ENCODE results near the gene ABCC5.

ABCC5 gene

GRCh38 chr3:184022323-184022722, 4.6 kb upstream of the ABCC5 start (continued):
- no peak for TF ChIP-seq KLF7 (tag by site-specific recombination; IDR thresholded peaks at IDR 0.05; ENCODE audit: borderline replicate concordance)
- TF ChIP-seq ZNF558 (tag by site-specific recombination; IDR thresholded peaks at IDR 0.05), result no peak
- TF ChIP-seq ELK4 (IDR thresholded peaks at IDR 0.05; ENCODE audit: borderline replicate concordance, low read depth, low read length), result no peak

- H3K4me1 ChIP-seq (ENCODE audit: control insufficient read depth, insufficient read depth, low read length), result no peaks in the 10 kb centered on the region
- peaks cover 0 to 8% of the 10 kb centered on the region in 2 experiments; a peak in 2 of 3 replicates for H3K36me3 ChIP-seq (ENCODE audit: control insufficient read depth in 2 of 2, insufficient read depth in 1 of 2, low read length in 2 of 2)
- no peaks in the 10 kb centered on the region for H3K9me3 ChIP-seq (ENCODE audit: control insufficient read depth, insufficient read depth, low read depth, low read length)
- peak overlapping the region; percentile 100 for H3K4me3 ChIP-seq (ENCODE audit: low read depth, low read length)
- CTCF ChIA-PET, result interaction anchor here (0.5 to 1.3 kb wide), 4 partner anchors 20 to 145 kb away, joined by 3 to 4 read pairs (median 3); no protein-coding TSS in a partner anchor
- TF ChIP-seq ZNF121 (tag by site-specific recombination; IDR thresholded peaks at IDR 0.05), result 0 out of 2 replicates have a peak, but pooled peaks have one; percentile 26
- TF ChIP-seq, protein P1, sequence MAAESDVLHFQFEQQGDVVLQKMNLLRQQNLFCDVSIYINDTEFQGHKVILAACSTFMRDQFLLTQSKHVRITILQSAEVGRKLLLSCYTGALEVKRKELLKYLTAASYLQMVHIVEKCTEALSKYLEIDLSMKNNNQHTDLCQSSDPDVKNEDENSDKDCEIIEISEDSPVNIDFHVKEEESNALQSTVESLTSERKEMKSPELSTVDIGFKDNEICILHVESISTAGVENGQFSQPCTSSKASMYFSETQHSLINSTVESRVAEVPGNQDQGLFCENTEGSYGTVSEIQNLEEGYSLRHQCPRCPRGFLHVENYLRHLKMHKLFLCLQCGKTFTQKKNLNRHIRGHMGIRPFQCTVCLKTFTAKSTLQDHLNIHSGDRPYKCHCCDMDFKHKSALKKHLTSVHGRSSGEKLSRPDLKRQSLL (tag by site-specific recombination; IDR thresholded peaks at IDR 0.05), result no peak
- POLR2A ChIA-PET, result interaction anchor here (0.9 to 1.5 kb wide), 9 partner anchors 11 to 158 kb away, joined by 3 to 9 read pairs (median 4); partner anchors contain the start of genes EIF2B5 and PARL
- H3K27ac ChIP-seq (ENCODE audit: extremely low read depth, low read depth, low read length), result no peak overlapping the region
These were observed 815 bp upstream of the ABCC5 start for GRCh38 chr3:184018424-184018973.

DNA sequence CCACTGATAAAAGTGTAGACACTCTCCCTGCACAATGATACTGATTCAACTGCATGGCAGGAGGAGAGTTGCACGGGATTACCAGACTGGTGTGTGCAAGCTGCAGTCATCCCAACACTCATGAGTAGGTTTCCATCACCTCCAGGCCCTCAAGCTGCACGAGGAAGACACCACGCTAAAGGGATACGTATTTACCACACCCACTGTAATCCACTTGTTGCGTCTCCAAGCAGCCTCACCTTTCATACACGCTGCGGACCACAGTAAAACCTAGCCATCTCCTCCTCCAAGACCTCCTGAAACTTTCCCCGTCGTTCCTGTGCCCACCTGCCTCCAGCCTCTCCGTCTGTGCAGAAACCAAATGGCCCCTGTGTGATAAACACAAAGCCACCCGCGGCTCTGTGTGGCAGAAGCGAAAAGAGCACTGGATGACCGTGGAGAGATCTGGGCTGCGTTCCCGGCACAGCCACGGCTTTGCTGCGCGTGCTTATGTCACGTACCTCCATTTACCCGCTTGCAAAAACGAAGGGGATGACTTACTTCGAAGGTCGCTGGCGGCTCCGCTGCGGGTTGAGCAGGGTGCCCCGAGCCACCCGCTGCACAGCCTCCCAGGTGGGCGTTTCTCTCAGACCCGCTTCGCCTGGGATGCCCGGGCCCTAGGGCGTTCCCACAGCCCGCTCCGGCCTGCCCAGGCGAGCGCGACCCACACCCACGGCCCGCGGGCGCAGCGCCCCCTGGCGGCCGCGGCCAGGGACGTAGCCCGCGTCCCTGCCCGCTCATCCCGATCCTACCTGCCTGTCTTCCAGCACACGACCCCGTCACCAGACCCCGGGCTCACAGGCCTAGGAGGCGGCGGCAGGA, 643 bp downstream of the ABCC5 start:
- Histone ChIP-seq H3K36me3 (ENCODE audit: control insufficient read depth in 2 of 2, insufficient read depth in 1 of 2, low read length in 2 of 2) (peaks cover 0 to 20% of the 10 kb centered on the region in 2 experiments; a peak in 2 of 3 replicates), H3K27ac (ENCODE audit: extremely low read depth, low read depth, low read length) (peak overlapping the region; percentile 51; the same call in 1 of the 2 replicates), H3K9me3 (ENCODE audit: control insufficient read depth, insufficient read depth, low read depth, low read length) (no peaks in the 10 kb centered on the region), H3K4me1 (ENCODE audit: control insufficient read depth, insufficient read depth, low read length) (no peaks in the 10 kb centered on the region), H3K4me3 (ENCODE audit: low read depth, low read length) (peak overlapping the region; percentile 100)
- ChIA-PET CTCF (interaction anchor here (0.6 to 1.9 kb wide), 8 partner anchors 9 to 274 kb away, joined by 3 to 16 read pairs (median 4); no protein-coding TSS in a partner anchor), POLR2A (interaction anchor here (0.9 to 1.5 kb wide), 10 partner anchors 9 to 159 kb away, joined by 3 to 9 read pairs (median 4); partner anchors contain the start of genes EIF2B5 and PARL)
- 0 out of 2 replicates have a peak, but pooled peaks have one; percentile 5 for TF ChIP-seq MYNN (tag by site-specific recombination; IDR thresholded peaks at IDR 0.05; ENCODE audit: borderline replicate concordance)
- no peak for TF ChIP-seq ZBTB7A (tag by site-specific recombination; IDR thresholded peaks at IDR 0.05; ENCODE audit: low read depth)
- TF ChIP-seq SP7 (tag by site-specific recombination; IDR thresholded peaks at IDR 0.05), result no peak
- 0 out of 2 replicates have a peak, but pooled peaks have one; percentile 54 for TF ChIP-seq ZNF391 (tag by site-specific recombination; IDR thresholded peaks at IDR 0.05; ENCODE audit: borderline replicate concordance, low read depth)
- TF ChIP-seq IKZF3 (tag by site-specific recombination; IDR thresholded peaks at IDR 0.05), result peak; percentile 73
- TF ChIP-seq ZFHX2 (tag by site-specific recombination; conservative IDR thresholded peaks at IDR 0.05), result peak; percentile 57
- TF ChIP-seq SP2 (tag by site-specific recombination; IDR thresholded peaks at IDR 0.05), result no peak; the same call in 1 of the 2 replicates
- peak; percentile 93 for TF ChIP-seq SCRT1 (tag by site-specific recombination; IDR thresholded peaks at IDR 0.05; ENCODE audit: borderline replicate concordance)
- TF ChIP-seq SCRT2 (tag by site-specific recombination; IDR thresholded peaks at IDR 0.05), result peak; percentile 97
- TF ChIP-seq, protein P2, sequence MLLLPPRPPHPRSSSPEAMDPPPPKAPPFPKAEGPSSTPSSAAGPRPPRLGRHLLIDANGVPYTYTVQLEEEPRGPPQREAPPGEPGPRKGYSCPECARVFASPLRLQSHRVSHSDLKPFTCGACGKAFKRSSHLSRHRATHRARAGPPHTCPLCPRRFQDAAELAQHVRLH (tag by site-specific recombination; IDR thresholded peaks at IDR 0.05), result no peak
- peak; percentile 96 for TF ChIP-seq ZNF660 (tag by site-specific recombination; IDR thresholded peaks at IDR 0.05)
- 0 out of 2 replicates have a peak, but pooled peaks have one; percentile 50 for TF ChIP-seq ZNF561 (tag by site-specific recombination; IDR thresholded peaks at IDR 0.05; ENCODE audit: borderline replicate concordance)
- TF ChIP-seq ZNF121 (tag by site-specific recombination; IDR thresholded peaks at IDR 0.05), result peak; percentile 99
- no peak for TF ChIP-seq KLF10 (tag by site-specific recombination; IDR thresholded peaks at IDR 0.05)
- TF ChIP-seq ZBTB8A (tag by site-specific recombination; IDR thresholded peaks at IDR 0.05), result peak; percentile 90
- TF ChIP-seq CTCF (tag by site-specific recombination; IDR thresholded peaks at IDR 0.05), result peak; percentile 76
- peak; percentile 8; the same call in 1 of the 2 replicates for TF ChIP-seq KLF1 (tag by site-specific recombination; IDR thresholded peaks at IDR 0.05)
- 0 out of 2 replicates have a peak, but pooled peaks have one; percentile 34 for TF ChIP-seq ZNF184 (tag by site-specific recombination; IDR thresholded peaks at IDR 0.05)
- TF ChIP-seq KLF8 (tag by site-specific recombination; IDR thresholded peaks at IDR 0.05), result peak; percentile 23; the same call in 1 of the 2 replicates
- no peak for TF ChIP-seq ZNF501 (tag by site-specific recombination; IDR thresholded peaks at IDR 0.05)
